Lower leg skin (tissue), 4 donors: ENCODE results near the gene ANKRD62. TPM values are rescaled to one million over a fixed set of nuclear protein-coding genes. Genes with fewer than 3 reads are reported as not detected.

Source experiments
- DNase-seq, 2 donors: peaks; one replicate each; pipeline ENCODE4 v3.0.0-alpha.2; 2019; ENCODE audit warnings: low spot score in 2 of 2
- H3K4me3 ChIP-seq: fragments of 200-600 bp; sonication (generic); 2 replicates; pipeline ENCODE4 v1.5.1; 2017; ENCODE audit warnings: mild to moderate bottlenecking, low read depth; ENCODE audit not compliant: poor library complexity, severe bottlenecking
- CTCF ChIP-seq, 3 donors: fragments of 450-650 bp; IDR thresholded peaks; one replicate each; pipeline ENCODE4 v1.5.1; 2016; ENCODE audit warnings: antibody characterized with exemption in 3 of 3, mild to moderate bottlenecking in 3 of 3, moderate library complexity in 2 of 3
- POLR2A ChIP-seq, 2 donors: fragments of 450-650 bp; IDR thresholded peaks; one replicate each; pipeline ENCODE4 v1.6.1; 2016 to 2017; ENCODE audit warnings: antibody characterized with exemption in 2 of 2, mild to moderate bottlenecking in 1 of 2, moderate library complexity in 1 of 2
- WGBS, 2 donors: methylation state at CpG; one replicate each; pipeline ENCODE4 v1.1.5; 2018; 5-methylcytosine and 5-hydroxymethylcytosine counted together
- intact Hi-C: fragments of 100-400 bp; cut with DNase I; formaldehyde crosslinking; loops from one replicate; pipeline ENCODE4 v1.15.0; 2023; ENCODE audit warnings: low total_unique reads
- total RNA-seq, 4 donors: library from RNA; depleted of rRNA; stranded (reverse); fragments of >200 nt; gene quantifications; one replicate each; pipeline ENCODE4 v1.1.0, GENCODE V29; 2016

Gene ANKRD62
- total RNA-seq, 4 donors from 2014 or later: not detected

GRCh38 chr18:12099160-12099559, 5.5 kb downstream of the ANKRD62 start:
- H3K4me3 ChIP-seq: no peak overlapping the region
- TF ChIP-seq CTCF (IDR thresholded peaks at IDR 0.05): no peak
- TF ChIP-seq POLR2A (IDR thresholded peaks at IDR 0.05): no peak
- no peak for DNase-seq
- intact Hi-C loops: no loop called here

GRCh38 chr18:12101266-12101665, 7.6 kb downstream of the ANKRD62 start:
- 94 to 100% methylated on average over 1 of the region's 1 CpG for WGBS, 2 donors
- no peak overlapping the region for H3K4me3 ChIP-seq
- TF ChIP-seq POLR2A (IDR thresholded peaks at IDR 0.05) (no peak), CTCF (IDR thresholded peaks at IDR 0.05) (no peak)
- no peak for DNase-seq
- intact Hi-C loops: loop anchor here (5.0 kb wide), 1 partner anchor 1279 kb away; no protein-coding TSS in a partner anchor

- TF ChIP-seq CTCF (IDR thresholded peaks at IDR 0.05) (no peak), POLR2A (IDR thresholded peaks at IDR 0.05) (no peak)
- intact Hi-C loops: loop anchor here (5.0 kb wide), 1 partner anchor 1280 kb away; no protein-coding TSS in a partner anchor
- 80 to 81% methylated on average over 13 of the region's 13 CpGs for WGBS, 2 donors
Measured at GRCh38 chr18:12102136-12102842, 8.6 kb downstream of the ANKRD62 start.

GRCh38 chr18:12106471-12106870, 12.8 kb downstream of the ANKRD62 start:
- TF ChIP-seq POLR2A (IDR thresholded peaks at IDR 0.05): no peak
- TF ChIP-seq CTCF (IDR thresholded peaks at IDR 0.05): no peak
- no peak overlapping the region for H3K4me3 ChIP-seq
- no peak for DNase-seq
- whole genome bisulfite sequencing, 2 donors: 83 to 84% methylated on average over 2 of the region's 2 CpGs
- intact Hi-C loops: no loop called here

More at GRCh38 chr18:12102136-12102842, 8.6 kb downstream of the ANKRD62 start:
- DNase-seq: no peak
- H3K4me3 ChIP-seq: no peak overlapping the region

- no peak overlapping the region for H3K4me3 ChIP-seq
- 86 to 91% methylated on average over 3 of the region's 3 CpGs for WGBS, 2 donors
- DNase-seq: no peak
- no peak for TF ChIP-seq POLR2A (IDR thresholded peaks at IDR 0.05)
- TF ChIP-seq CTCF (IDR thresholded peaks at IDR 0.05): no peak
- intact Hi-C loops: no loop called here
Measured at GRCh38 chr18:12109836-12110235, 16.2 kb downstream of the ANKRD62 start.
